ENCODE measurements around the gene PFKFB3. TPM values are rescaled to one million over a fixed set of nuclear protein-coding genes. Genes with fewer than 3 reads are reported as not detected.

PFKFB3 gene
- total and polyA plus RNA-seq, 12 donors = 5.5 to 77.3 (median 14.7) TPM

GRCh38 chr10:6274484-6274883, 71.8 kb downstream of the PFKFB3 start:
- no peak for ATAC-seq
- no peak overlapping the region for H3K4me3 ChIP-seq
- H3K36me3 ChIP-seq = no peaks in the 10 kb centered on the region
- 96 to 98% methylated on average over 7 of the region's 7 CpGs for WGBS, 2 donors
- no peak for TF ChIP-seq CTCF (IDR thresholded peaks at IDR 0.05)
- intact Hi-C loops (cut with DNase I) = loop anchor here in 1 of 10 donors (2.0 to 10.0 kb wide), 2 partner anchors 72 to 130 kb away; partner anchors contain the start of gene PFKFB3
- no peak for DNase-seq
- H3K27me3 ChIP-seq = no peaks in the 10 kb centered on the region
- no peaks in the 10 kb centered on the region for H3K9me3 ChIP-seq
- peaks cover 0 to 54% (median 6%) of the 10 kb centered on the region in 9 donors for H3K4me1 ChIP-seq
- peak overlapping the region in 7 of 10 donors; percentile 47 to 92 (median 73) for H3K27ac ChIP-seq

DNA sequence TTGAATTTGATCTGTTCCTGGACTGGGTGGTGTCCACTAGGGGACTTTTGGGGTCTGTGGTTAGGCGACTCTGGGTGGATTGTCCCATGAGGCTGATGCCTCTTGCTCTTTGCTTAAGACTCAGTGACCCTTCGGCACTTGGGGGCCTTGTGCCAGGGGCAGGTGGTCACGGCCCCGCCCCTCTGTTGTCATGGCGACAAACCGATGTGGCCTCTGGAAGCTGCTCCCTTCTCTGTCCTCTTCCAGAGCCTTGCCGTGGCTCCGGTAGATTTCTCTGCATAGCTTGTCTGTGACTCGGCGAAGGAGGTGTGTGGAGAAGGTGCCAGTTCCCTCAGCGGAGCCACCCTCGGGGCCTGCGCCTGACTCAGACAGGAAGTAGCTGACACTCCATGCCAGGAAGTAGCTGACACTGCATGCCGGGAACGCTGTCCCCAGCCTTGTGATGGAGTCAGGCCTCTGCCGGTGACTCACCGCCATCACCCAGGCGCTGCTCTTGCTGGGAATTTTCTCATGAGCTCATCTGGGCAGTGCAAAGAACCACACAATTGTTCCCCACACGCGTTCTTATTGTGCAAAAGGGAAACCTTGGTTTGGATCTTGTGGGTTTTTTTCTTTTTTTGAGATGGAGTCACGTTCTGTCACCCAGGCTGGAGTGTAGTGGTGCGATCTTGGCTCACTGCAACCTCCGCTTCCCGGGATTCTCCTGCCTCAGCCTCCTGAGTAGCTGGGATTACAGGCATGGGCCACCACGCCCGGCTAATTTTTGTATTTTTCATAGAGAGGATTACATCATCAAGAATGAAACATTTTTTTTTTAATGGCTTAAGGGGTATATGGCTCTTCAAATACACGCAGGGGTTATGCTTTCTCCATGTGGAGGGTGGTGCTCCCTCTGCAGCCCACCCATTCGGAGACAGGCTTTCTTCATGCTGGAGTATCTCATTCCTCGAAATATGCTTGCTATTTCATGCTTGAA, 72.6 kb downstream of the PFKFB3 start:
- intact Hi-C loops (cut with DNase I) = loop anchor here in 1 of 10 donors (2.0 to 10.0 kb wide), 2 partner anchors 73 to 129 kb away; partner anchors contain the start of gene PFKFB3
- Histone ChIP-seq H3K4me3 (peak overlapping the region in 6 of 10 donors; percentile 17 to 38 (median 26)), H3K4me1 (peaks cover 0 to 53% (median 6%) of the 10 kb centered on the region in 9 donors), H3K27ac (peak overlapping the region in 9 of 10 donors; percentile 46 to 92 (median 67)), H3K36me3 (no peaks in the 10 kb centered on the region), H3K27me3 (no peaks in the 10 kb centered on the region), H3K9me3 (no peaks in the 10 kb centered on the region)
- WGBS, 2 donors = 54 to 56% methylated on average over 29 of the region's 29 CpGs
- TF ChIP-seq CTCF (IDR thresholded peaks at IDR 0.05) = no peak
- ATAC-seq = peak; percentile 92 to 99 (median 96)
- peak; percentile 84 to 86 for DNase-seq

GRCh38 chr10:6276356-6276755, 73.6 kb downstream of the PFKFB3 start:
- Histone ChIP-seq H3K9me3 (no peaks in the 10 kb centered on the region), H3K4me1 (peaks cover 0 to 45% (median 6%) of the 10 kb centered on the region in 9 donors), H3K4me3 (no peak overlapping the region), H3K27ac (peak overlapping the region in 2 of 10 donors; percentile 80 to 92), H3K36me3 (no peaks in the 10 kb centered on the region), H3K27me3 (no peaks in the 10 kb centered on the region)
- ATAC-seq (no peak), DNase-seq (no peak)
- no peak for TF ChIP-seq CTCF (IDR thresholded peaks at IDR 0.05)
- 92 to 98% methylated on average over 2 of the region's 2 CpGs for WGBS, 2 donors
- intact Hi-C loops (cut with DNase I) = loop anchor here in 1 of 10 donors (10.0 kb wide), 1 partner anchor 128 kb away; no protein-coding TSS in a partner anchor

DNA sequence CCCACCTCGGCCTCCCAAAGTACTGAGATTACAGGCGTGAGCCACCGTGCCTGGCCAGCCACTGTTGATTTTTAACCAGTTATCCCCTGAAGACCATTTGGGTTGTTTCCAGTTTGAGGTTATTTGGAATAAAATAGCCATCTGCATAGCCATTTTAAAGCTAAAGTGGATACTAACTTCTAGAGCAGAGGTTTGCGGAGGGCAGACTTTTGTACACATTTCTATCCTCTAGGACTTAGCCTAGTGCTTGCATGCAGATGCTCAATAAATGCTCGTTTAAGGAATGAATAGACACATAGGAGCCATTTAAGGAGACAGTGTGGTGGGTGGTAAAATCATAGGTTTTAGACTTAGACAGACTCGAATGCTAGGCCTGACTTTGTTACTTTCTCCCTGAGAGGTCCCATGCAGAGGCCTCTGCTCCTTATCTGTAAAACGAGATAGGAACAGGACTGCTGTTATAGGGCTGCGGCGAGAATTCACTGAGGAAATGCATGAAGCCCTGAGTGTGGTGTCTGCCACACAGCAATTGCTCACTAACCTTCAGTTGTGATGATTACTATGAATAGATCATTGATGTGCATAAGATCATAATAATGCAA, 75.9 kb downstream of the PFKFB3 start:
- no peak for TF ChIP-seq CTCF (IDR thresholded peaks at IDR 0.05)
- H3K4me1 ChIP-seq = peaks cover 0 to 41% (median 6%) of the 10 kb centered on the region in 9 donors
- no peak overlapping the region for H3K27ac ChIP-seq

More for the DNA sequence above, 75.9 kb downstream of the PFKFB3 start:
- Histone ChIP-seq H3K4me3 (no peak overlapping the region), H3K9me3 (no peaks in the 10 kb centered on the region), H3K27me3 (no peaks in the 10 kb centered on the region), H3K36me3 (no peaks in the 10 kb centered on the region)
- 59 to 61% methylated on average over 9 of the region's 9 CpGs for WGBS, 2 donors
- no peak for ATAC-seq
- intact Hi-C loops (cut with DNase I) = loop anchor here in 1 of 10 donors (10.0 kb wide), 1 partner anchor 126 kb away; no protein-coding TSS in a partner anchor
- no peak for DNase-seq

All from heart right ventricle (tissue), 16 donors.